Fibroblast of skin of left quadriceps (primary cell): ENCODE results near the gene KLK4.

Experiments used
- DNase-seq, 2 experiments: peaks; one replicate each; pipeline ENCODE4 v3.0.0-alpha.2; 2013; ENCODE audit warnings: low read depth in 2 of 2

Gene KLK4

GRCh38 chr19:50911206-50912101, at the start of gene KLK4:
Gene KLK4 (minus strand): TSS chr19:50911395. CDS start chr19:50910738, 657 bp downstream.
- DNase-seq: no peak

- DNase-seq: no peak
These were observed 48.7 kb upstream of the KLK4 start for GRCh38 chr19:50959731-50960500.

- DNase-seq: no peak
These were observed 46.4 kb upstream of the KLK4 start for GRCh38 chr19:50957587-50957986.

GRCh38 chr19:50952910-50953309, 41.7 kb upstream of the KLK4 start, which contains the start of gene KLK5:
Gene KLK5 (minus strand): TSS chr19:50953038. CDS start chr19:50952657, 381 bp downstream.
- DNase-seq: no peak

GRCh38 chr19:50949861-50950260, 38.7 kb upstream of the KLK4 start:
- no peak for DNase-seq

- no peak for DNase-seq
These were observed 35.9 kb upstream of the KLK4 start for GRCh38 chr19:50947123-50947522.

- no peak for DNase-seq
These were observed 33.6 kb upstream of the KLK4 start for GRCh38 chr19:50944795-50945194.

- no peak for DNase-seq
These were observed 32.1 kb upstream of the KLK4 start for GRCh38 chr19:50943074-50943828.

- no peak for DNase-seq
These were observed 28.4 kb upstream of the KLK4 start for GRCh38 chr19:50939596-50939995.

GRCh38 chr19:50933640-50934039, 22.4 kb upstream of the KLK4 start:
- no peak for DNase-seq

- DNase-seq: no peak
These were observed 21.5 kb upstream of the KLK4 start for GRCh38 chr19:50932690-50933083.

GRCh38 chr19:50932018-50932689, 21.0 kb upstream of the KLK4 start:
- no peak for DNase-seq

- DNase-seq: no peak
These were observed 19.8 kb upstream of the KLK4 start for GRCh38 chr19:50931023-50931422.

GRCh38 chr19:50928831-50929230, 17.6 kb upstream of the KLK4 start:
- DNase-seq: no peak

- DNase-seq: no peak
These were observed 14.9 kb upstream of the KLK4 start for GRCh38 chr19:50926144-50926543.

GRCh38 chr19:50925734-50926133, 14.5 kb upstream of the KLK4 start:
- DNase-seq: no peak

GRCh38 chr19:50924586-50924985, 13.4 kb upstream of the KLK4 start:
- no peak for DNase-seq

GRCh38 chr19:50922317-50922853, 11.2 kb upstream of the KLK4 start:
- DNase-seq: peak; percentile 31 to 32

- DNase-seq: no peak
These were observed 10.5 kb upstream of the KLK4 start for GRCh38 chr19:50921426-50922316.

GRCh38 chr19:50916069-50916468, 4.9 kb upstream of the KLK4 start:
- DNase-seq: no peak
